Myocyte (in vitro differentiated cells): ENCODE measurements around the gene TRIM44. TPM values are rescaled to one million over a fixed set of nuclear protein-coding genes. Genes with fewer than 3 reads are reported as not detected.

Experiments used
- DNase-seq: peaks from one replicate; pipeline ENCODE4 v3.0.0-alpha.2; 2012; ENCODE audit warnings: low read depth
- total RNA-seq: library from RNA; depleted of rRNA; stranded (reverse); fragments of >200 nt; gene quantifications from 2 replicates; pipeline ENCODE4 v1.2.3, GENCODE V29; 2014

Gene TRIM44
- total RNA-seq, 1 donor from 2014 or later = 56.8 TPM

DNA sequence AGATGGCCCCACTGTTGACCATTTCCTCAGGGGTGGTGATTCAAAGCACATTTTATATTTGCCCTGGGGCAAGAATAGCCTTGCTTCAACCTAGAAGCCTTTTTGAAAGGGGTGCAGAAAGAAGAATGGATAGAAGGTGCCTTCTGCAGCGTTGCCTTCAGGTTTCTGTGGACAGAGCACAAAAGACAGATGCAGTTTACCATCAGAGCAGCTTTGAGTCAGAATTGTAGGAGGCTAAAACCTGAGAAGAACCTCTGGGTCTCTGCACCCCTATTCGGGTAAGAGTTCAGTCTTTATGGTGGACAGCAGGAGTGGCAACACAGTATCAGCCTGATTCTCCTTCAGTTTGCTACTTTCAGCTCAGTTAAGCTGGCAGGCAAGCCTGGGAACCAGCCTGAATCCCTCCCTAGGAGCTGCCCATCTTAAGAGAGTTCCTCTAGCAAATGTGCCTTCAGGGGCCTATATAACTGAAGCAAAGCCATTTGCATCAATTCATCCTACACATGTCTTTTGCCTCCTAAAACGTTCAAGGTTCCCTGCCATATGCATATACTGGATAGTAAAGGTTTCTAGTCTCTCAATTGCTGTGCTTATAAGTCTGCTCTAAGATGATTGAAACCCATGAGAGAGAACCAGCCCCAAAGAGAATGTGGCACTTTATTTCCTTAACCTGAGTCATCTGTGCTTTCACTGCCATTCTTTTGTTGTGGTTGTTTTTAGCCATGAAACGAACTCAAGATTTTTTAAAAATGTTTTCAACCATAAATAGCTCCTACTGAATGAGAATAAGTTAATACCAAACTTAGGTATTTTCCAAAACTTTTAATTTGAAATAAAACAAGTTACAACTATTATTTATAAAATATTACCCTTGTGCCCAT, 123.0 kb downstream of the TRIM44 start:
- peak; percentile 46 for DNase-seq

GRCh38 chr11:35786188-35786587, 123.6 kb downstream of the TRIM44 start:
- DNase-seq = no peak

GRCh38 chr11:35787013-35787504, 124.5 kb downstream of the TRIM44 start:
- DNase-seq = peak; percentile 43

GRCh38 chr11:35787626-35788025, 125.1 kb downstream of the TRIM44 start:
- DNase-seq = peak; percentile 52

GRCh38 chr11:35791088-35791958, 128.7 kb downstream of the TRIM44 start:
- DNase-seq = no peak

GRCh38 chr11:35792148-35792845, 129.7 kb downstream of the TRIM44 start:
- peak; percentile 84 for DNase-seq

GRCh38 chr11:35792846-35793192, 130.2 kb downstream of the TRIM44 start:
- DNase-seq = no peak

GRCh38 chr11:35794333-35794732, 131.8 kb downstream of the TRIM44 start:
- no peak for DNase-seq

- peak; percentile 47 for DNase-seq
These were observed 132.3 kb downstream of the TRIM44 start for GRCh38 chr11:35794850-35795249.

DNA sequence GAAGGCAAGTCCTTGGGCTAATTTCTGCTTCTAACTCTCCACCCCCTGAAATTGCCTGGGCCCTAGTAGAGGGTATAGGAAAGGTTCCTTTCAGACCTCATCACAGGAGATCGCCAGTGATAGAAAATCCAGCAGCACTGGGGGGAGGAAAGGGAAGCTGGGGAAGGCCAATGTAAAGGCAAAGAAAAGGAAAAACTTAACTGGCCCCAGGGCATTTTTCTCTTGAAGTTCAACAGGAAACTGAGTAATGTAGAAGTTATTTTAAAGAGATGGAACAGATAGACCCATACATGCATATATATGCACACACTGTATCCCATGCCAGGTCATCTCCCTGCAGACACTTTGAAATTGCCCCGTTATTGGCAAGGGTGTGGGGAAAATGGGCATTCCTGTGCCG, 134.0 kb downstream of the TRIM44 start:
- no peak for DNase-seq

DNA sequence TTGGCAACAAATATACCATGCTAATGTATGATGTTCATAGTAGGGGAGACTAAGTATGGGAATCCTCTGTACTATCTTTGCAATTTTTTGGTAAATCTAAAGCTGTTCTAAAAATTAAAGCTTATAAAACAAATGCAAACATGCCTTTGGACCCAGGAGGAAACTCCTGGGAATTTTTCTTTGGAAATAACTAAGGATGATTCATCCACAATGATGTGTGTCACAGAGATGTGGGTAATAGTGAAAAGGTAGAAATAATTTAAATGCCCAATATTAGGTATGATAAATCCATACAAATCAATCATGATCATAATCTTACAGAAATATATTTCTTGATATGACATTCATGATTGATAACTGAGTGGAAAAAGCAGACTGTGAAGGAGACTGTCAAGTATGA, 135.8 kb downstream of the TRIM44 start:
- no peak for DNase-seq

DNA sequence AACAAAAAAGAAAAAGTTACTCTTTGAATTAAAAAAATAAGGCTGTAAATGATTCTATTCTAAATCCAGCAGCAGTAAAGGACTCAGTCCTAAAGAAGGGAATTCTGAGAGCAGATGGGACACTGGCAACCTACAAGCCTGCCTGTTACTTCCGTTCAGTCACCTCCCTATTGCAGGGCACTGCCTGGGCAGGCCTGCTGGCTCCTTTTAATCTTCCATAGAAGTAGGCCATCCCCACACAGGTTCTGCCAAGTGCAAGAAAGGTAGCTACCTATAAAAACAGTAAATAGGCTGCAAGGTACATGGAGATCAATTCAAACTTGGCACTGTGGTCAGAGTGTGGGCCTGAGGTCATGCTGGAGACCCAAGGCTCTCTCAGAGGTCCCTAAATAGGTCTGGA, 136.4 kb downstream of the TRIM44 start:
- no peak for DNase-seq

DNA sequence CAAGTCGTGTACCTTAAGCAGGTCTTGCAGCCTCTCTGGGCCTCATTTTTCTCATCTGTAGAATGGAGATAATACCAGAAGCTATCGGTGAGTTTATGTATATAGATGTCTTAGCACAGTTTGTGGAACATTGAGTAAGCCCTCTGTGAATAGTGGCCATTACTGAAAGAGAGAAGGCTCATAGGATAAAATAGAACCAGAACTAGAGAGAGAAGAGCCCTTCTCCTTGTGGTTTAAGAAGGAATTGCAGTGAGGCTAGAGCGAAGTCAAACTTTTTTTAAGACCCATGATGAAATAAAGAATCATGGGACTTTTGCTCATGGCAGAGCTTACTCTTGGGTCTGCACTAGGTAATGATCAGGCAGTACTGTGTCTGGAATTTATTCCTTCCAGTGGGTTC, 137.1 kb downstream of the TRIM44 start:
- no peak for DNase-seq

GRCh38 chr11:35800970-35801953, 138.7 kb downstream of the TRIM44 start:
- DNase-seq = no peak

GRCh38 chr11:35802221-35802620, 139.6 kb downstream of the TRIM44 start:
- DNase-seq = no peak

GRCh38 chr11:35802672-35803071, 140.1 kb downstream of the TRIM44 start:
- DNase-seq = no peak

GRCh38 chr11:35803115-35803514, 140.5 kb downstream of the TRIM44 start:
- no peak for DNase-seq

- no peak for DNase-seq
These were observed 142.0 kb downstream of the TRIM44 start for GRCh38 chr11:35804451-35805040.

GRCh38 chr11:35809561-35809960, 147.0 kb downstream of the TRIM44 start:
- DNase-seq = no peak
